ENCODE results near the gene VAV2. TPM values are rescaled to one million over a fixed set of nuclear protein-coding genes. Genes with fewer than 3 reads are reported as not detected.
"Not testable (repeated sequence)": the region's sequence is repeated elsewhere in the genome, so short reads cannot be mapped to it uniquely, and the experiment has no call there.

VAV2 gene
- total and polyA plus RNA-seq, 9 of the 15 experiments (the other 6 are each of a cell fraction or from before 2014, with no cell fraction given), result 0.01 to 2.7 (median 1.0) TPM; not detected in 1

DNA sequence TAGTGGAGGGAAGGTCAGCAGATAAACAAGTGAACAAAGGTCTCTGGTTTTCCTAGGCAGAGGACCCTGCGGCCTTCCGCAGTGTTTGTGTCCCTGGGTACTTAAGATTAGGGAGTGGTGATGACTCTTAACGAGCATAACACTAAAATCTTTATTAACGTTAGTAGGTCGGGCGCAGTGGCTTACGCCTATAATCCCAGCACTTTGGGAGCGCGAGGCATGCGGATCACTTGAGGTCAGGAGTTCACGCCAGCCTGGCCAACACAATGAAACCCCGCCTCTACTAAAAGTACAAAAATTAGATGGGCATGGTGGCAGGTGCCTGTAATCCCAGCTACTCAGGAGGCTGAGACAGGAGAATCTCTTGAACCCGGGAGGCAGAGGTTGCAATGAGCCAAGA, 96.1 kb downstream of the VAV2 start:
- H3K36me3 ChIP-seq (ENCODE audit: control insufficient read depth, insufficient read depth, low read length); H3K9me1 ChIP-seq (ENCODE audit: control insufficient read depth, insufficient read depth, low read length); H2AFZ ChIP-seq (ENCODE audit: low read depth, low read length); H3K4me3 ChIP-seq; H3K9me3 ChIP-seq (replicated peaks; ENCODE audit: control insufficient read depth, insufficient read depth, low read depth, low read length); H3K79me2 ChIP-seq (ENCODE audit: control insufficient read depth, insufficient read depth, low read length); CTCF ChIA-PET (ENCODE audit: low intra/inter-chr PET ratio); H3K4me1 ChIP-seq (replicated peaks in 1 of 2; ENCODE audit: control insufficient read depth in 2 of 2, insufficient read depth in 2 of 2, low read length in 2 of 2); H3K9ac ChIP-seq (ENCODE audit: insufficient read depth in 1 of 2, low read depth in 2 of 2, low read length in 2 of 2); H3K27ac ChIP-seq (ENCODE audit: extremely low read depth, low read depth, low read length); POLR2A ChIA-PET; FAIRE-seq; BruUV-seq (replicated peaks); DNase-seq (ENCODE audit: extremely low read depth in 1 of 4, low spot score in 3 of 4); in situ Hi-C loops (cut with MboI); H3K4me2 ChIP-seq (ENCODE audit: insufficient read depth, low read length); intact Hi-C loops (cut with micrococcal nuclease); ATAC-seq: not testable (repeated sequence)
- 39% methylated on average over 13 of the region's 13 CpGs for WGBS (ENCODE audit: insufficient coverage, low coverage, missing lambda C conversion rate)
- Histone ChIP-seq H3K27me3 (ENCODE audit: control insufficient read depth in 2 of 2, insufficient read depth in 2 of 2, low read length in 2 of 2) (peaks cover 6 to 29% of the 10 kb centered on the region in 2 experiments; a peak in 3 of 5 replicates), H4K20me1 (replicated peaks; ENCODE audit: control insufficient read depth, insufficient read depth, low read length) (peaks cover 12% of the 10 kb centered on the region)

DNA sequence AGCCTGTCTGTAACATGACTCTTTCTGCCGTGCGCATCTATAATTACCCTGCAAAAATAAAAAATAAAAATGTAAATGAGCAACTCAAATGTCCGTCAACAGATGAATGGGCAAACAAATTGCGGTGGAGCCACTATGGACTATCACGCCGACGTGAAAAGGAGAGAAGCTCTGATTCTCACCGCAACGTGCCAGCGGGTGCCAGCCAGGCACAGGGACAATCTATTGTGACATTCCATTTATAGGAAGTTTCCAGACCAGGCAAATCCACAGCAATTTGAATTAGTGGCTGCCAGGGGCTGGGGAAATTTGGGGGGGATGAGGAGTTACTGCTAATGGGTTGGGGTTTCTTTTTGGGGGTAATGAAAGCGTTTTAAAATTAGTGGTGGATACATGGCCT, 96.8 kb downstream of the VAV2 start:
- no TSS peak for BruUV-seq (replicated peaks)
- in situ Hi-C loops (cut with MboI) (no loop called here), intact Hi-C loops (cut with micrococcal nuclease) (no loop called here)
- Histone ChIP-seq H3K9me1 (ENCODE audit: control insufficient read depth, insufficient read depth, low read length) (no peaks in the 10 kb centered on the region), H2AFZ (ENCODE audit: low read depth, low read length) (no peak overlapping the region), H3K4me2 (ENCODE audit: insufficient read depth, low read length) (no peak overlapping the region), H3K27me3 (ENCODE audit: control insufficient read depth in 2 of 2, insufficient read depth in 2 of 2, low read length in 2 of 2) (peaks cover 7 to 31% of the 10 kb centered on the region in 2 experiments; a peak in 3 of 5 replicates), H3K4me1 (replicated peaks in 1 of 2; ENCODE audit: control insufficient read depth in 2 of 2, insufficient read depth in 2 of 2, low read length in 2 of 2) (peaks cover 0 to 9% of the 10 kb centered on the region in 2 experiments; a peak in 2 of 5 replicates), H3K79me2 (ENCODE audit: control insufficient read depth, insufficient read depth, low read length) (no peaks in the 10 kb centered on the region), H3K9ac (ENCODE audit: insufficient read depth in 1 of 2, low read depth in 2 of 2, low read length in 2 of 2) (no peak overlapping the region), H3K27ac (ENCODE audit: extremely low read depth, low read depth, low read length) (no peak overlapping the region), H3K9me3 (replicated peaks; ENCODE audit: control insufficient read depth, insufficient read depth, low read depth, low read length) (no peaks in the 10 kb centered on the region), H3K36me3 (ENCODE audit: control insufficient read depth, insufficient read depth, low read length) (no peaks in the 10 kb centered on the region), H3K4me3 (no peak overlapping the region), H4K20me1 (replicated peaks; ENCODE audit: control insufficient read depth, insufficient read depth, low read length) (peaks cover 12% of the 10 kb centered on the region)
- ChIA-PET CTCF (ENCODE audit: low intra/inter-chr PET ratio) (no interaction called here), POLR2A (no interaction called here)
- FAIRE-seq (no peak), ATAC-seq (no peak), DNase-seq (ENCODE audit: extremely low read depth in 1 of 4, low spot score in 3 of 4) (no peak)
- WGBS (ENCODE audit: insufficient coverage, low coverage, missing lambda C conversion rate), result 30% methylated on average over 11 of the region's 11 CpGs
- TF ChIP-seq, protein P1, sequence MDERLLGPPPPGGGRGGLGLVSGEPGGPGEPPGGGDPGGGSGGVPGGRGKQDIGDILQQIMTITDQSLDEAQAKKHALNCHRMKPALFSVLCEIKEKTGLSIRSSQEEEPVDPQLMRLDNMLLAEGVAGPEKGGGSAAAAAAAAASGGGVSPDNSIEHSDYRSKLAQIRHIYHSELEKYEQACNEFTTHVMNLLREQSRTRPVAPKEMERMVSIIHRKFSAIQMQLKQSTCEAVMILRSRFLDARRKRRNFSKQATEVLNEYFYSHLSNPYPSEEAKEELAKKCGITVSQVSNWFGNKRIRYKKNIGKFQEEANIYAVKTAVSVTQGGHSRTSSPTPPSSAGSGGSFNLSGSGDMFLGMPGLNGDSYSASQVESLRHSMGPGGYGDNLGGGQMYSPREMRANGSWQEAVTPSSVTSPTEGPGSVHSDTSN (CRISPR knock-in tag; IDR thresholded peaks at IDR 0.05; ENCODE audit: low read depth), result no peak
- TF ChIP-seq, protein P1 (tag; conservative IDR thresholded peaks at IDR 0.05; ENCODE audit: low read depth), result no peak

Measured in K562 (cell line).